Iris pigment epithelial cell (primary cell): ENCODE data around the gene CFL1.
"Not testable (repeated sequence)": the region's sequence is repeated elsewhere in the genome, so short reads cannot be mapped to it uniquely, and the experiment has no call there.

ENCODE experiments used
- DNase-seq: peaks from one replicate; pipeline ENCODE4 v3.0.0-alpha.2; 2011; ENCODE audit warnings: low read depth

CFL1 gene

GRCh38 chr11:65857853-65858680 is at the start of gene CFL1:
CFL1 (minus strand) TSS chr11:65858180; CDS start chr11:65858099, 81 bp downstream.
- DNase-seq = peak; percentile 99

GRCh38 chr11:65906602-65907001 is 48.6 kb upstream of the CFL1 start:
- peak; percentile 28 for DNase-seq

- DNase-seq = no peak
Observed at GRCh38 chr11:65903715-65904114, 45.7 kb upstream of the CFL1 start.

GRCh38 chr11:65903068-65903481 is 45.1 kb upstream of the CFL1 start:
- DNase-seq = peak; percentile 74

GRCh38 chr11:65900899-65901180 is 42.9 kb upstream of the CFL1 start:
- DNase-seq = no peak

GRCh38 chr11:65900125-65900898 is 42.3 kb upstream of the CFL1 start, which contains the start of gene FOSL1:
FOSL1 (minus strand) TSS chr11:65900388; CDS start chr11:65900339, 49 bp downstream.
- peak; percentile 98 for DNase-seq

GRCh38 chr11:65899356-65900124 is 41.6 kb upstream of the CFL1 start:
- peak; percentile 78 for DNase-seq

- DNase-seq = peak; percentile 42
Observed at GRCh38 chr11:65898656-65899355, 40.8 kb upstream of the CFL1 start.

GRCh38 chr11:65897020-65897471 is 39.1 kb upstream of the CFL1 start:
- DNase-seq = peak; percentile 38

- DNase-seq = no peak
Observed at GRCh38 chr11:65896034-65896999, 38.3 kb upstream of the CFL1 start.

GRCh38 chr11:65895482-65895981 is 37.6 kb upstream of the CFL1 start:
- no peak for DNase-seq

GRCh38 chr11:65894034-65894591 is 36.1 kb upstream of the CFL1 start:
- DNase-seq = no peak

GRCh38 chr11:65892661-65893317 is 34.8 kb upstream of the CFL1 start:
- DNase-seq = no peak

- not testable (repeated sequence) for DNase-seq
Observed at GRCh38 chr11:65892137-65892540, 34.2 kb upstream of the CFL1 start.

GRCh38 chr11:65891219-65892136 is 33.5 kb upstream of the CFL1 start:
- DNase-seq = peak; percentile 28

GRCh38 chr11:65890324-65891218 is 32.6 kb upstream of the CFL1 start, which contains the start of gene CCDC85B:
CCDC85B (plus strand) TSS chr11:65890673; CDS start chr11:65890784, 111 bp downstream.
- DNase-seq = peak; percentile 96

- peak; percentile 98 for DNase-seq
Observed at GRCh38 chr11:65888163-65888814, 30.3 kb upstream of the CFL1 start, which contains the start of gene FIBP. FIBP (minus strand) TSS chr11:65888471; CDS start chr11:65888418, 53 bp downstream.
